Astrocyte (in vitro differentiated cells and primary cell): ENCODE data around the gene PTGIS. TPM values are rescaled to one million over a fixed set of nuclear protein-coding genes. Genes with fewer than 3 reads are reported as not detected.

Experiments used
- DNase-seq: peaks from one replicate; pipeline ENCODE4 v3.0.0-alpha.2; 2010; ENCODE audit warnings: low read depth
- FAIRE-seq: peaks from 2 replicates; lab custom pipeline; 2011; peaks lifted over from hg19 to GRCh38; lab: Jason Lieb, UNC
- H2AFZ ChIP-seq: 2 replicates; pipeline ENCODE4 v1.6.0; 2012; ENCODE audit warnings: low read depth, low read length, inconsistent platforms
- H3K27ac ChIP-seq: 2 replicates; pipeline ENCODE4 v1.5.1; 2011; ENCODE audit warnings: low read depth, low read length, inconsistent platforms
- H3K27me3 ChIP-seq: 2 replicates; pipeline ENCODE4 v1.6.0; 2011; ENCODE audit warnings: low read length, inconsistent platforms; ENCODE audit not compliant: insufficient read depth
- H3K36me3 ChIP-seq: 2 replicates; pipeline ENCODE4 v1.5.1; 2011; ENCODE audit warnings: low read length, inconsistent platforms; ENCODE audit not compliant: insufficient read depth
- H3K4me1 ChIP-seq: 2 replicates; pipeline ENCODE4 v1.5.1; 2011; ENCODE audit warnings: low read length, inconsistent platforms; ENCODE audit not compliant: insufficient read depth
- H3K4me2 ChIP-seq: 2 replicates; pipeline ENCODE4 v1.6.0; 2012; ENCODE audit warnings: low read length, inconsistent platforms
- H3K4me3 ChIP-seq: 2 replicates; pipeline ENCODE4 v1.5.1; 2011; ENCODE audit warnings: low read depth, mild to moderate bottlenecking, low read length, inconsistent platforms; ENCODE audit not compliant: insufficient read depth
- H3K79me2 ChIP-seq: 2 replicates; pipeline ENCODE4 v1.6.0; 2012; ENCODE audit warnings: mild to moderate bottlenecking, low read length, inconsistent platforms; ENCODE audit not compliant: insufficient read depth
- H3K9ac ChIP-seq: 2 replicates; pipeline ENCODE4 v1.6.0; 2012; ENCODE audit warnings: mild to moderate bottlenecking, low read length, inconsistent platforms
- H3K9me3 ChIP-seq: 2 replicates; pipeline ENCODE4 v1.5.1; 2012; ENCODE audit warnings: low read depth, mild to moderate bottlenecking, low read length, inconsistent platforms; ENCODE audit not compliant: insufficient read depth
- H4K20me1 ChIP-seq: 2 replicates; pipeline ENCODE4 v1.6.0; 2012; ENCODE audit warnings: low read length, inconsistent platforms; ENCODE audit not compliant: insufficient read depth
- H3K27ac Mint-ChIP-seq: one replicate; pipeline ENCODE4 v1.8.0; 2021; ENCODE audit warnings: mild to moderate bottlenecking, mixed read lengths; ENCODE audit not compliant: unreplicated experiment
- H3K27me3 Mint-ChIP-seq: one replicate; pipeline ENCODE4 v1.8.0; 2021; ENCODE audit warnings: low read depth, mixed read lengths; ENCODE audit not compliant: unreplicated experiment
- H3K36me3 Mint-ChIP-seq: one replicate; pipeline ENCODE4 v1.8.0; 2021; ENCODE audit warnings: low read depth, mixed read lengths; ENCODE audit not compliant: unreplicated experiment
- H3K4me1 Mint-ChIP-seq: one replicate; pipeline ENCODE4 v1.8.0; 2021; ENCODE audit warnings: low read depth, mixed read lengths; ENCODE audit not compliant: unreplicated experiment
- H3K4me3 Mint-ChIP-seq: one replicate; pipeline ENCODE4 v1.8.0; 2021; ENCODE audit warnings: mild to moderate bottlenecking, moderate library complexity, mixed read lengths; ENCODE audit not compliant: unreplicated experiment
- H3K9me3 Mint-ChIP-seq: one replicate; pipeline ENCODE4 v1.8.0; 2021; ENCODE audit warnings: mild to moderate bottlenecking, mixed read lengths; ENCODE audit not compliant: unreplicated experiment
- EZH2 ChIP-seq: IDR thresholded peaks from 2 replicates; pipeline ENCODE4 v1.6.1; 2012; ENCODE audit warnings: mild to moderate bottlenecking, low read length, inconsistent platforms; ENCODE audit not compliant: insufficient read depth
- total RNA-seq: library from RNA; stranded (reverse); gene quantifications from 2 replicates; pipeline ENCODE4 v1.2.1, GENCODE V29; 2021
- TF ChIP-seq, protein P1 (sequence below): IDR thresholded peaks from 2 replicates; pipeline ENCODE4 v1.5.1; 2011; ENCODE audit warnings: low read depth, mild to moderate bottlenecking, inconsistent platforms, low read length, moderate library complexity; ENCODE audit not compliant: insufficient read depth

The PTGIS gene
- total RNA-seq, 1 donor from 2014 or later, result 1.9 TPM

DNA sequence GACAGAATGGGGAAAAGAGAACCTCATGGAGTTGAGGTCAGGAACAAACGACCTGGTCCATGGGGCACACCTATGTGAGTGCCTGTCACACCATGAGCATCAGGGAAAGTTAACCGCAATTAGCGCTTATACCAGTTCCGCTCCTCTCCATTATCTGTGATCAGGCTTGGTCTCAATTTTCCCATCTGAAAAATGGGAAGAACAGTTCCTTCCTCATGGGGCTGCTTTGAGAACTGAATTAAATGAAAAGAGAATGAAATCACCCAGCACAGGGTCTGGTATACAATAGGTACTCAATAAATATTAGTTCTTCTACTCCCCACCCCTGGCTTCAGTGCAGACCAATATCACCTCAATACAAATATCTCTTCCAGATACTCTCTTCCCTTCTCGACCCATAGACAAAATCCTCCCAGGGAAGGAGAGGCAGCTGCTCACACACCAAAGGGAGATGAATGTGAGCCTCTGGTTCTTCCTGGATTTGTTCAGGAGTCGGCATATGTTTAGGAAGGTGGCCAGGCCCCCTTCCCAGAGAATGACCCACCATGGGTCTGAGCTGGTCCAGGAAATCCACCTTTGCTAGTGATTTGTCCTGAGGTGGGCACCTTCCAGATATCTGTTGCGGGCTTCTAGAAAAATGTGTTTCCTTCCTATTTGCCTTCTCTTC lies 2.4 kb upstream of the PTGIS start:
- H3K9me3 Mint-ChIP-seq, result no peaks in the 10 kb centered on the region
- Histone ChIP-seq H3K27ac (no peak overlapping the region), H2AFZ (no peak overlapping the region), H3K27me3 (peaks cover 13% of the 10 kb centered on the region), H3K9me3 (no peaks in the 10 kb centered on the region), H4K20me1 (no peaks in the 10 kb centered on the region), H3K36me3 (no peaks in the 10 kb centered on the region), H3K4me2 (no peak overlapping the region), H3K4me3 (no peak overlapping the region), H3K79me2 (no peaks in the 10 kb centered on the region), H3K9ac (no peak overlapping the region), H3K4me1 (peaks cover 23% of the 10 kb centered on the region)
- DNase-seq (no peak), FAIRE-seq (no peak)
- no peak overlapping the region for H3K4me3 Mint-ChIP-seq
- no peak overlapping the region for H3K27ac Mint-ChIP-seq
- H3K36me3 Mint-ChIP-seq, result peaks cover 2% of the 10 kb centered on the region
- H3K4me1 Mint-ChIP-seq, result peaks cover 14% of the 10 kb centered on the region
- TF ChIP-seq, protein P1, sequence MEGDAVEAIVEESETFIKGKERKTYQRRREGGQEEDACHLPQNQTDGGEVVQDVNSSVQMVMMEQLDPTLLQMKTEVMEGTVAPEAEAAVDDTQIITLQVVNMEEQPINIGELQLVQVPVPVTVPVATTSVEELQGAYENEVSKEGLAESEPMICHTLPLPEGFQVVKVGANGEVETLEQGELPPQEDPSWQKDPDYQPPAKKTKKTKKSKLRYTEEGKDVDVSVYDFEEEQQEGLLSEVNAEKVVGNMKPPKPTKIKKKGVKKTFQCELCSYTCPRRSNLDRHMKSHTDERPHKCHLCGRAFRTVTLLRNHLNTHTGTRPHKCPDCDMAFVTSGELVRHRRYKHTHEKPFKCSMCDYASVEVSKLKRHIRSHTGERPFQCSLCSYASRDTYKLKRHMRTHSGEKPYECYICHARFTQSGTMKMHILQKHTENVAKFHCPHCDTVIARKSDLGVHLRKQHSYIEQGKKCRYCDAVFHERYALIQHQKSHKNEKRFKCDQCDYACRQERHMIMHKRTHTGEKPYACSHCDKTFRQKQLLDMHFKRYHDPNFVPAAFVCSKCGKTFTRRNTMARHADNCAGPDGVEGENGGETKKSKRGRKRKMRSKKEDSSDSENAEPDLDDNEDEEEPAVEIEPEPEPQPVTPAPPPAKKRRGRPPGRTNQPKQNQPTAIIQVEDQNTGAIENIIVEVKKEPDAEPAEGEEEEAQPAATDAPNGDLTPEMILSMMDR, result no peak
- no peak for TF ChIP-seq EZH2
- peaks cover 29% of the 10 kb centered on the region for H3K27me3 Mint-ChIP-seq

DNA sequence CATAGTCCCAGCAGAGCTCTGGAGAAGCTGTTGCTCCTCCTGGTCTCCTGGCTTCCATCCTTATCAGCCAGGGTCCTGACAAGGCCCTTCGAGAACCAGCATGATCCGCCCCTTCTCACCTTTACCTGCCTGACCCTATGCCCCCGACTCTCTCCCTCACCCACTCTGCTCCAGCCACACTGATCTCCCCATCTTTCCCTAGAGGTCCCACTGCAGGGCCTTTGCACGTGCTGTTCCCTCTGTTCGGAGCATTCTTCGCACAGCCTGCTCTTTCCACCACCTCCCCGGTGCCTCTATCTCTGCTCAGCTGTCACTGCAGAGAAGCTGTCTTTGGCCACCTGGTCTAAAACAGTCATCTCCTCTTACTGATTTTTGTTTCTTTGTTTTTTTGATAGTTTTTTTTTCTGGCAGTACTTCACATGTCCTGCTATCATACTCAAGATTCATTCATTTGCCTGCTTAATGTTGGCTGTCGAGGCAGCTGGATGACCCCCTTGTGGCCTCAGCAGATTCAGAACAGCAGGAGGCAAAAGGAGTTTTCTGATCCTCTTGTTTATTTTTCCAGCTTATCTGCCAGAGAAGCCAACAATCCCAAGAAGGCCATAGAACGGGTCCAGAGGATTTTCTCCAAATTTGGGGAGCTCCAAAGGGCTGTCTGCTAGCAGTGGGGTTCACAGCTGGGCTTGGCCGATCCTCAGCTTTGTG lies 1.6 kb upstream of the PTGIS start:
- H3K4me3 ChIP-seq, result no peak overlapping the region
- DNase-seq (peak; percentile 52), FAIRE-seq (no peak)
- H3K9ac ChIP-seq, result no peak overlapping the region
- H3K4me1 ChIP-seq, result peaks cover 23% of the 10 kb centered on the region
- H3K9me3 Mint-ChIP-seq, result no peaks in the 10 kb centered on the region
- H3K4me2 ChIP-seq, result peak overlapping the region; percentile 8
- peaks cover 2% of the 10 kb centered on the region for H3K36me3 Mint-ChIP-seq
- peak overlapping the region; percentile 70 for H3K27ac Mint-ChIP-seq
- peaks cover 13% of the 10 kb centered on the region for H3K27me3 ChIP-seq
- peak overlapping the region; percentile 76 for H3K4me3 Mint-ChIP-seq
- H3K27ac ChIP-seq, result no peak overlapping the region
- peaks cover 30% of the 10 kb centered on the region for H3K27me3 Mint-ChIP-seq
- TF ChIP-seq, protein P1, result no peak
- H2AFZ ChIP-seq, result no peak overlapping the region
- H3K79me2 ChIP-seq, result no peaks in the 10 kb centered on the region
- peaks cover 14% of the 10 kb centered on the region for H3K4me1 Mint-ChIP-seq
- no peaks in the 10 kb centered on the region for H3K9me3 ChIP-seq
- no peaks in the 10 kb centered on the region for H4K20me1 ChIP-seq
- no peaks in the 10 kb centered on the region for H3K36me3 ChIP-seq
